GM19099 (cell line): Measurements from ENCODE around the gene ME3.

Source experiments
- POLR2A ChIP-seq: IDR thresholded peaks from 3 replicates; pipeline ENCODE4 v1.6.1; 2011; ENCODE audit warnings: low read depth; ENCODE audit not compliant: insufficient read length; ENCODE audit errors: extremely low read depth

The ME3 gene

GRCh38 chr11:86575208-86575855, 97.1 kb downstream of the ME3 start:
- no peak for TF ChIP-seq POLR2A

GRCh38 chr11:86574493-86575207, 97.8 kb downstream of the ME3 start:
- no peak for TF ChIP-seq POLR2A

- TF ChIP-seq POLR2A = no peak
Measured at GRCh38 chr11:86571273-86571948, 101.0 kb downstream of the ME3 start.

GRCh38 chr11:86570451-86570850, 102.0 kb downstream of the ME3 start:
- TF ChIP-seq POLR2A = no peak

GRCh38 chr11:86570020-86570419, 102.4 kb downstream of the ME3 start:
- TF ChIP-seq POLR2A = no peak

GRCh38 chr11:86569109-86569508, 103.3 kb downstream of the ME3 start:
- TF ChIP-seq POLR2A = no peak

- TF ChIP-seq POLR2A = no peak
Measured at GRCh38 chr11:86565801-86566312, 106.6 kb downstream of the ME3 start.

GRCh38 chr11:86565388-86565787, 107.0 kb downstream of the ME3 start:
- no peak for TF ChIP-seq POLR2A

GRCh38 chr11:86559311-86559945, 113.0 kb downstream of the ME3 start:
- no peak for TF ChIP-seq POLR2A

GRCh38 chr11:86558841-86559240, 113.6 kb downstream of the ME3 start:
- TF ChIP-seq POLR2A = no peak

GRCh38 chr11:86558207-86558606, 114.2 kb downstream of the ME3 start:
- no peak for TF ChIP-seq POLR2A

GRCh38 chr11:86555866-86556265, 116.5 kb downstream of the ME3 start:
- TF ChIP-seq POLR2A = no peak

GRCh38 chr11:86555401-86555800, 117.0 kb downstream of the ME3 start:
- TF ChIP-seq POLR2A = no peak

- no peak for TF ChIP-seq POLR2A
Measured at GRCh38 chr11:86553265-86553664, 119.2 kb downstream of the ME3 start.

- TF ChIP-seq POLR2A = no peak
Measured at GRCh38 chr11:86551288-86552092, 120.9 kb downstream of the ME3 start.

- no peak for TF ChIP-seq POLR2A
Measured at GRCh38 chr11:86550757-86551156, 121.7 kb downstream of the ME3 start.
